Measurements from ENCODE around the gene NDUFB5. TPM values are rescaled to one million over a fixed set of nuclear protein-coding genes. Genes with fewer than 3 reads are reported as not detected.
"Not testable (repeated sequence)": the region's sequence is repeated elsewhere in the genome, so short reads cannot be mapped to it uniquely, and the experiment has no call there.

Gene NDUFB5
- total and polyA plus RNA-seq, 9 donors: 66.6 to 185 (median 71.8) TPM

- H3K27me3 ChIP-seq: no peaks in the 10 kb centered on the region
- peaks cover 2% of the 10 kb centered on the region for H3K4me1 ChIP-seq (ENCODE audit: insufficient read depth)
- DNase-seq: no peak
- no peaks in the 10 kb centered on the region for H3K36me3 ChIP-seq
- H3K4me3 ChIP-seq: no peak overlapping the region
- intact Hi-C loops (cut with DNase I): no loop called here
- TF ChIP-seq POLR2A (IDR thresholded peaks at IDR 0.05) (no peak), CTCF (IDR thresholded peaks at IDR 0.05) (no peak), EP300 (IDR thresholded peaks at IDR 0.05) (no peak)
- no peak overlapping the region for H3K27ac ChIP-seq
- WGBS, 3 donors: 69 to 83% (median 81%) methylated on average over 3 of the region's 3 CpGs
- H3K9me3 ChIP-seq: no peaks in the 10 kb centered on the region
These were observed 26.3 kb downstream of the NDUFB5 start for GRCh38 chr3:179630753-179631451.

- WGBS, 3 donors: 87 to 98% (median 97%) methylated on average over 1 of the region's 1 CpG
- H3K27me3 ChIP-seq: no peaks in the 10 kb centered on the region
These were observed 35.9 kb downstream of the NDUFB5 start for GRCh38 chr3:179640469-179640868.

GRCh38 chr3:179642871-179643270, 38.3 kb downstream of the NDUFB5 start:
- WGBS, 3 donors: 75 to 84% (median 80%) methylated on average over 3 of the region's 3 CpGs
- TF ChIP-seq CTCF (IDR thresholded peaks at IDR 0.05): no peak
- no peak for DNase-seq
- Histone ChIP-seq H3K27ac (no peak overlapping the region), H3K27me3 (no peaks in the 10 kb centered on the region), H3K4me1 (ENCODE audit: insufficient read depth) (no peaks in the 10 kb centered on the region), H3K36me3 (no peaks in the 10 kb centered on the region), H3K9me3 (no peaks in the 10 kb centered on the region), H3K4me3 (no peak overlapping the region)
- intact Hi-C loops (cut with DNase I): no loop called here

More at GRCh38 chr3:179640469-179640868, 35.9 kb downstream of the NDUFB5 start:
- intact Hi-C loops (cut with DNase I): no loop called here
- Histone ChIP-seq H3K27ac (no peak overlapping the region), H3K9me3 (no peaks in the 10 kb centered on the region), H3K4me1 (ENCODE audit: insufficient read depth) (no peaks in the 10 kb centered on the region), H3K4me3 (no peak overlapping the region), H3K36me3 (no peaks in the 10 kb centered on the region)
- DNase-seq: no peak
- TF ChIP-seq POLR2A (IDR thresholded peaks at IDR 0.05) (no peak), CTCF (IDR thresholded peaks at IDR 0.05) (no peak), EP300 (IDR thresholded peaks at IDR 0.05) (no peak)

- DNase-seq; H3K27me3 ChIP-seq; intact Hi-C loops (cut with DNase I); H3K4me1 ChIP-seq (ENCODE audit: insufficient read depth); H3K36me3 ChIP-seq; H3K27ac ChIP-seq; H3K9me3 ChIP-seq; H3K4me3 ChIP-seq: not testable (repeated sequence)
- 86 to 90% (median 89%) methylated on average over 8 of the region's 8 CpGs for WGBS, 3 donors
These were observed 39.2 kb downstream of the NDUFB5 start for GRCh38 chr3:179643837-179644236.

DNA sequence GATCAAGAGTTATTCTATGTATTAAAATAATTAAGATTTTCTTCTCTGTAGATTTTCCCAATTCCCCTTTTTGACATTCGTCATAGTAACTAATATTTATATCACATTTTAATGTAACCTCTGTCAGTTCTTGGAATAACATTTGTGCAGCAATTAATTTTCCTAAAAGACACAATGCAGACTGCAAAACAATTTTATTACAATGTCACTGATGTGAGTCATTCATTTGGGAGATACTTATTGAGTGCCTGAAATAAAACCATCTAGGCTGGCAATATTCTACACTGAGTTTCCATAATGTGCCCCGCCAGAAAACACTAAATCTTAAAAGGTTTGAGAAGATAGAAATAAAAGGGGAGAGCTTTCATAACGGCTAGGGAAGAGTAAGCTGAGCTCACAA, 41.6 kb downstream of the NDUFB5 start:
- WGBS, 3 donors: 65 to 70% (median 69%) methylated on average over 3 of the region's 3 CpGs
- TF ChIP-seq EP300 (IDR thresholded peaks at IDR 0.05) (no peak), POLR2A (IDR thresholded peaks at IDR 0.05) (no peak), CTCF (IDR thresholded peaks at IDR 0.05) (no peak)
- no peak overlapping the region for H3K4me3 ChIP-seq
- no peaks in the 10 kb centered on the region for H3K9me3 ChIP-seq
- no peaks in the 10 kb centered on the region for H3K27me3 ChIP-seq
- intact Hi-C loops (cut with DNase I): no loop called here
- H3K27ac ChIP-seq: no peak overlapping the region
- H3K36me3 ChIP-seq: no peaks in the 10 kb centered on the region
- no peak for DNase-seq
- no peaks in the 10 kb centered on the region for H3K4me1 ChIP-seq (ENCODE audit: insufficient read depth)

Data from ovary (tissue), 9 donors.